NCI-H1436 (cell line): ENCODE measurements around the gene DCAF5.
"Not testable (repeated sequence)": the region's sequence is repeated elsewhere in the genome, so short reads cannot be mapped to it uniquely, and the experiment has no call there.

Source experiments
- DNase-seq: peaks from one replicate; lab custom pipeline; 2025; lab: John Stamatoyannopoulos, UW

Gene DCAF5

DNA sequence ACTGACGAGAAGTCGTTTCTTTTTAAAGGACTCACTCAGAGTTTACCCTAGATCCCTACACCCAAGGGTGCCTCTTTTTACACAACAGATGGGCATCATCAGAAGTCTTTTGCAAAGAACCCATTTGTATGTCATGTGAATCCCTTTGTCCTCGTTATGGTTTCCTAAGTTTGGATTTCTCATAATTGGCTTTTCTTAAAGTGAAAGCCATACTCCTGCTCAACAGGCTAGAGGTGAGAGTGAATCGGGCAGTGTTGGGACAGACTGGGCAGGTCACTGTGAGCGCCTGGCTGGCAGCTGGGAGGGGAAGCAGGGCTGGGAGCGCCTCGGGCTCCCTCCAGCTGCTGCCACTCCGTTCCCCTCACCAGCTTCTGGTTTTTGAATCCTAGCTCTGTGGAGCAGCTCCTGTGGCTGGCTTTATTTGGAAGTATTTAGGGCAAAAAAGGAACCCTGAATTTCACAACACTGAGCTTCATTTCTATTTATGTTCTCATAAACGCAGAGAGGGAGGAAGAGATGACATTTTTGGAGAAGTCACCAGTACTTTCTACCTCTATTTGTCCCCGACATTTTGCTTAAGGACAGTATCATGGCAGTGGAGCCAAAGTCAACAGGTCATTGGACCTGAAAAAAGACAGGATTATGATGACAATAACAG, 110.0 kb downstream of the DCAF5 start:
- no peak for DNase-seq

GRCh38 chr14:69042299-69042698, 110.6 kb downstream of the DCAF5 start:
- DNase-seq, result no peak

DNA sequence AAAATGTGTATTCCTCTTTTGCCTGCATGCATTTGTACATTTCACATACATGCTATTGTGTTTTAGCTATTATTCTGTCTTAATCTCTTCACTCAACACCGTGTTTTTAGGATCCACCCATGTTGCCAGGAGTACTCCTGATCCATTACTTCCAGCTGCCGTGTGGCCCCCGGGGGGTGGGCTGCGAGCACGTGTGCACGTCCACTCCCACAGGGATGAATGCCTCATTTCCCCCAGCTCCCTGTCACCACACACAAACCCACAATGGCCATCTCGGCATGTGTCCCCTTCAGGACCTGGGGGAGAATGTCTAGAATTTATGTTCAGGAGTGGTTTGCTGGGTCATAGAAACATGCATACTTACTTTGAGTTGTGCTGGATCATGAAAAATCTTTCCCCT, 111.1 kb downstream of the DCAF5 start:
- no peak for DNase-seq

DNA sequence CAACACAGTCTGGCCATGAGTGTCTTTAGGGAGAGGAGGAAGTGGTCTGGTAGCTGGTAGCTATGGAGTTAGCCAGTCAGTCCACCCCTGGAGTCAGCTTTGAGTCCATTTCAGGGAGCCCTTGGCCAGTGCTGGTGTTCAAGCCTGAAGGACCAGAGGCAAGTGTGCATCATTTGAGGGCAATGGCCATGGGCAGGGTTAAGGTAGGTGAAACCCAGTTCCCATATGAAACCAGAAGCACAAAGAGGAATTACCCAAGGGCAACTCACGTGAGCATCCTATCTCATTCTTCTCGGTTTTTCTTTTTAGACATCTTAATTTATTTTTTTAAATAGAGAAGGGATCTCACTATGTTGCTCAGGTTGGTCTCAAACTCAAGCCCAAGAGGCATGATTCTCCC, 112.6 kb downstream of the DCAF5 start:
- no peak for DNase-seq

DNA sequence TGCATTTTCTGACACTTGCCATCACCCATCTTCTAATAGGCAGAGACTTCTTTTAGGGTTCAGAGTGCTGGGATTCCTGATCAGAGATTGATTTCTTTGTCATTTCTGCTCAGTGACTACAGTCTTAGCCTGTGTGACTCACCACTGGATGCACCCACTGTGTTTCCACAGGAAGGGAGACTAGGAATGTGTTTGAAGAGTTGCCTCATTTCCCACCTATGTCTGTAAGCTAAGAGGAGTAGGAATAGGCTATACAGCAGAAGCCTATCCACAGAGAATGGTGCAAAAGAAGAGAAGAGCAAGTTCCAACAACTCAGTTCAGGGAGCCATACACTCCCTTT, 113.7 kb downstream of the DCAF5 start:
- DNase-seq, result no peak

DNA sequence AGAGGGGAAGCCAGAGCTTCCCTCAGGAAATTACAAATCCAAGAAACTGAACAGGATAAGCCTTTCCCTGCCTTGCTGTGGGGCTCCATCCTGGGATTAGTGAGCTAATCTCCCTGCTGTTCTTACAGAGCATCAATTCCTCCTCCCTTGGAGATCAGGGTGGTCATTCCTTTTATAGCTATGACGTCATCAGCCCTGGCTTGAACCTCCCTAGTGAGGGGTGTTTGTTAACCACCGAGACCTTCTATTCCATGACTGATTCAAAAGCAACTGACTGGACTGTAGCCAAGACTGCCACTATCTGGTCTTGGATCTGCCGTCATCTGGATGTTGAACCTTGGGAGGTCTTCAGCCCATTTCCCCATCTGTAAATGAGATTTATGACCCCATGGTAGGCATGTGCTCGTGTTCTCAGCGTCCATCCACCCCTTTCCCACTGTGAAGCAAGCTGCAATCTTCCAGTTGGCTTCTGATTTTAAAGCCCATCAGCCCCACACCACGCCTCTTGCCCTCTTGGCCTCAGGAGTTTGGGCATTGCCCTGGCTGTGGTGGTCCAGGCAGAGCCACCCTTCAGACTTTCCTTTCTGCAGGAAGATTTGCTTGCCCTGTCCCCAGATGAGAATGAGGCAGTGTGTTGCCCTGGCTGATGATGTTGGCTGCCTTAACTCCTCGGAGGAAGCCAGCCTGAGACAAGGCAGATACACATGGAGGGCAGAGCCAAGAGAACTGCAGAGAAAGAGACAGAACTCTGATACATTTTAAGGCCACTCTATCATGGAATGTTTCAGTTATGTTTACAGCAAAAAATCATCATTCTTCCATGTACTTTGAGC, 114.2 kb downstream of the DCAF5 start:
- no peak for DNase-seq

DNA sequence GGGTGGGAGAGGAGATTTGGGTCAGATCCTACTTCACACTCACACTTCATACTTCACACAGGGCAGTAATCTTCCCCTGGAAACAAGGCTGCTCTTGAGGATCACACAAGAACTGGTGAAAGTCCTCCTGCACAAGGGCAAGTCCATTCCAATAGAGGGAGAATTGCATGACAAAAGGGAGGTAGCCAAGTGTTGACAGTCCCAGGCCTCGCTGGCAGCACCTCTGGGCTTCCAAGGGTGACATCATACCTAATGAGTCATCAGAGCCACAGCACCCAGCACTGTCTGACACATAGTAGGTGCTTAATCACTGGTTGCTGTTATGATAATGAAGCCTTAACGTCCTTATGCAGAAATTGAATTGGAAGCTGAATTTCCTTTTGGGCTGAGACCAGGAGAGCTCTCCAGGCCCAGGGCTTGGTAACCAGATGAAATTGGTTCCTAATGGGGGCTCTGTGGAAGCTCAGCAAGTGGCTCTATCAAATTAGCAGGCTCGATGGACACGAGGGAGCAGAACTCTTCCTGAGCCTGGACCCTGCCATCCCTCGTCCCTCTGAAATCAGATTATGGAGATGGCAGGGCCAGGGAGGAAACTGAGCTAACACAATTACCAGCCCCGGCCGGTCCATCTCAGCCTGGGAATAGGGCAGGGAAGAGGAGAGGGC, 115.0 kb downstream of the DCAF5 start:
- DNase-seq, result no peak

GRCh38 chr14:69036757-69037506, 116.0 kb downstream of the DCAF5 start:
- DNase-seq, result no peak

- DNase-seq, result no peak
These were observed 118.2 kb downstream of the DCAF5 start for GRCh38 chr14:69034612-69035262.

GRCh38 chr14:69027242-69027913, 125.5 kb downstream of the DCAF5 start:
- no peak for DNase-seq

DNA sequence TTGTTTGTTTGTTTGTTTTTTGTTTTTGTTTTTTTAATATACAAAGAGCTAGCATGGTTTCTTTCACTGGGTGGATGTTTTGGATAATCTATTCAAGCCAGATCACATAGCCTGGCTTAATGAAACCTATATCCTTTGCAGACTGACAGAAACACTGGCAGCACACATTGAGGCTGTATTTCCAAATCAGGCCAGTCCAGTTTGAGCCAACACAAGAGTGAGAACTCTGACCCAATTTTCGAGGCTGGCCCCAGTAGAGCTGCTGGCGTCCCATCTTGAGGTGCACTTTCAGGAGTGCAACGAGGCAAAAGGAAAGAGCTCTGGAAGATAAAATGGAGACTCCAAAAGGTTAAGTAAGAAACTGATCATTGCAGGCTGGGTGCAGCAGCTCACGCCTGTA, 129.9 kb downstream of the DCAF5 start:
- no peak for DNase-seq

DNA sequence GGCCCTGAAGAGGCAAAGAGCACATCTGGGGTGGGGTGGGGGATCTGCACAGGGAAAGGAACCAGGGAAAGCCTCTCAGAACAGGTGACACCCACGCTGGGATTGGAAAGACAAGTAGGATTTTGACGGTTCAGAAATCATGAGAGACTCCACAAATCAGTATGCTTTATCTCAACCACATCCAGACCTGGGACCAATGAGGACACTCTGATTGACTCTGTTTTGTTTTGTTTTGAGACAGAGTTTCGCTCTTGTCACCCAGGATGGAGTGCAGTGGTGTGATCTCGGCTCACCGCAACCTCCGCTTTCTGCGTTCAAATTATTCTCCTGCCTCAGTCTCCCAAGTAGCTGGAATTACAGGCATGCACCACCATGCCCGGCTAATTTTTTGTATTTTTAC, 130.8 kb downstream of the DCAF5 start:
- DNase-seq, result not testable (repeated sequence)

- no peak for DNase-seq
These were observed 135.2 kb downstream of the DCAF5 start for GRCh38 chr14:69017706-69018105.

- no peak for DNase-seq
These were observed 138.1 kb downstream of the DCAF5 start for GRCh38 chr14:69014829-69015259.

- DNase-seq, result peak; percentile 12
These were observed 138.8 kb downstream of the DCAF5 start for GRCh38 chr14:69013943-69014782.

DNA sequence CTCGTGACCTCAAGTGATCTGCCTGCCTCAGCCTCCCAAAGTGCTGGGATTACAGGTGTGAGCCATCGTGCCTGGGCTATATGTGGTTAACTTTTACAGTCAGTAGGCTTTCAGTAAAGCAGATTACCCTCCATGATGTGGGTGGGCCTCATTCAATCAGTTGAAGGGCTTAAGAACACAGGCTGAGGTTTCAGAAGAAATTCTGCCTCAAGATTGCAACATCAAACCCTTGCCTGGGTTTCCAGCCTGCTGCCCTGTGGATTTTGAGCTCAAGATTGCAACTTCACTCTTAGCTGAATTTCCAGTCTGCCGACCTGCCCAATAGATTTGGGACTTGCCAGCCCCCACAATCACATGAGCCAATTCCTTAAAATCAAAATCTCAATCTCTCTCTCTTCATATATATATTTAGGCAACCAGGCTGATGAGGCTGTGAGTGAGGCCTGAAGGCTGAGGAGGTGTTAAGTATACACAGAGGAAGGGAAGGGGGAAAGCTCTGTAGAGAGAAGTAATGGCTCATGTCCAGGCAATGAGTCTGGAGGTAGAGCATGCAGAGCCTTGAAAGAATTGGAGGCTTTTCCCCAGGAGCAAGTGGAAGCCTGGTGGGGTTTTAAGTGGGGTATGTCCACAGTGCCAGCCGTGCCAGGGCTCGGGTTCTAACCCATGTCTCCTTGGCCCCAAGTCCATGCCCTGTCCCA, 140.5 kb downstream of the DCAF5 start:
- DNase-seq, result no peak

GRCh38 chr14:69010648-69011047, 142.3 kb downstream of the DCAF5 start:
- DNase-seq, result no peak

DNA sequence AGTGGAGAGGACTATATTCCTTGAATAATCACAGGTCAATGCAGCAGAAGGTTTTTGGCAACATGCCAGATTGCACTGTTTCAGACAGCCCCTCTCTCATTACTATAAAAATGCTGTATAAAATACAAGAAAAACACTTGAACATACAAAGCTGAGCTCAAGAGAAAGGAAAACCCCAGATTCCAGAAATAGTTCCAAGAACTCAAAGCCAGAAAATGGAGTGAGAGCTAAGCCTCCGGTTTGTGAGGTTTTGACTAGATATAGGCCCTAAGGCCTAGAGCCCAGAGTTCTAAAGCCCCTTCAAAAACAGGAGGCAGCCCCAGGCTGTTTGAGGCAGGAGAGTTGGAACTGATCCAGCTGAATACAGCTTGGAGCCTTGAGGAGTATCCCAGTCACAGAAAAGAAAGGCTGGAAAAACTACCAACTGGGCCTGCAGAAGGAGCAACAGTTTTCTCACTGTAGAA, 144.5 kb downstream of the DCAF5 start:
- DNase-seq, result no peak

DNA sequence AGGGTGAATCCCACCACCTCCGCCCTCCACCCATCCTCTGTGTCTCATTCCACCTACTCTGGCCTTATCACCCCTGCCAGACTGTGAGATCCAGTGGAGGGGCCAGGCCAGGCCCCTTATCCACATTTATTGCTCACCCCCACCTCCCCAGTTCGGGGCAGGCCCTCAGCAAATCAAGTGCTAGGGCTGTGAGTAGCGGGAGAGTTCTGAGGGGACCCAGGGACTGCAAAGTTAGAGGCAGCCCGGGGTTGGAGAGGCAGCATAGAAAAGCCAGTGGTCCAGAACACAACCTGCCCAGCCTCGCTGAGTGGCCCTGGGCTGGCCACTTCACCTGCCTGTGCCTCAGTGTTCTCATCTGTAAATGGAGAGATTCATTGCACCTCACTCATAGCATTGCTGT, 146.6 kb downstream of the DCAF5 start:
- DNase-seq, result no peak
